Keratinocyte (primary cell): ENCODE data around the gene PCSK2. TPM values are rescaled to one million over a fixed set of nuclear protein-coding genes. Genes with fewer than 3 reads are reported as not detected.

Experiments used
- DNase-seq: peaks from one replicate; pipeline ENCODE4 v3.0.0-alpha.2; 2011; ENCODE audit warnings: low read depth, missing footprints, low spot score
- FAIRE-seq: peaks from 2 replicates; lab custom pipeline; 2011; peaks lifted over from hg19 to GRCh38; lab: Jason Lieb, UNC
- H2AFZ ChIP-seq: 2 replicates; pipeline ENCODE4 v1.6.0; 2012; ENCODE audit warnings: low read length, control low read depth, inconsistent platforms; ENCODE audit not compliant: control insufficient read depth
- H3K27ac ChIP-seq: 2 replicates; pipeline ENCODE4 v1.5.1; 2011; ENCODE audit warnings: low read length; ENCODE audit not compliant: control insufficient read depth, insufficient read depth
- H3K27me3 ChIP-seq: 3 replicates; pipeline ENCODE4 v1.6.0; 2011; ENCODE audit warnings: low read length; ENCODE audit not compliant: control insufficient read depth, insufficient read depth; ENCODE audit errors: extremely low read depth
- H3K36me3 ChIP-seq, 2 experiments: 2 replicates in 1 of 2; 3 replicates in 1 of 2; pipeline ENCODE4 v1.5.1; 2011; ENCODE audit warnings: low read length in 2 of 2, mild to moderate bottlenecking in 1 of 2; ENCODE audit not compliant: control insufficient read depth in 2 of 2, insufficient read depth in 2 of 2; ENCODE audit errors: extremely low read depth in 1 of 2
- H3K4me1 ChIP-seq: 3 replicates; pipeline ENCODE4 v1.5.1; 2011; ENCODE audit warnings: low read length; ENCODE audit not compliant: control insufficient read depth, insufficient read depth; ENCODE audit errors: extremely low read depth
- H3K4me2 ChIP-seq: 3 replicates; pipeline ENCODE4 v1.6.0; 2011; ENCODE audit warnings: low read depth, low read length; ENCODE audit not compliant: control insufficient read depth, insufficient read depth; ENCODE audit errors: extremely low read depth
- H3K4me3 ChIP-seq, 3 experiments: fragments of 200-600 bp in 1 of 3; sonication (generic) in 1 of 3; 2 replicates in 2 of 3; 3 replicates in 1 of 3; pipeline ENCODE4 v1.5.1; 2011 to 2016; ENCODE audit warnings: low read length in 3 of 3, mild to moderate bottlenecking in 3 of 3, control low read depth in 2 of 3, inconsistent platforms in 1 of 3, low read depth in 1 of 3, mixed read lengths in 1 of 3, mixed run types in 1 of 3, moderate library complexity in 1 of 3; ENCODE audit not compliant: control insufficient read depth in 2 of 3, insufficient read depth in 2 of 3; ENCODE audit errors: extremely low read depth in 1 of 3
- H3K79me2 ChIP-seq: 2 replicates; pipeline ENCODE4 v1.6.0; 2012; ENCODE audit warnings: low read length; ENCODE audit not compliant: control insufficient read depth, insufficient read depth
- H3K9ac ChIP-seq: 3 replicates; pipeline ENCODE4 v1.6.0; 2011; ENCODE audit warnings: low read length; ENCODE audit not compliant: control insufficient read depth, insufficient read depth; ENCODE audit errors: extremely low read depth
- H3K9me1 ChIP-seq: 3 replicates; pipeline ENCODE4 v1.6.0; 2011; ENCODE audit warnings: low read length; ENCODE audit not compliant: control insufficient read depth, insufficient read depth; ENCODE audit errors: extremely low read depth
- H3K9me3 ChIP-seq: 2 replicates; pipeline ENCODE4 v1.5.1; 2012; ENCODE audit warnings: low read depth, low read length; ENCODE audit not compliant: control insufficient read depth
- H4K20me1 ChIP-seq: 3 replicates; pipeline ENCODE4 v1.6.0; 2011; ENCODE audit warnings: low read length; ENCODE audit not compliant: control insufficient read depth, insufficient read depth; ENCODE audit errors: extremely low read depth
- CTCF ChIP-seq, 3 experiments: IDR thresholded peaks in 1 of 3; conservative IDR thresholded peaks in 1 of 3; optimal IDR thresholded peaks in 1 of 3; 2 replicates in 2 of 3; 3 replicates in 1 of 3; pipeline versions ENCODE3 to v1.5.1; 2011; ENCODE audit warnings: low read length in 3 of 3, mild to moderate bottlenecking in 3 of 3, moderate library complexity in 2 of 3, control low read depth in 1 of 3, inconsistent platforms in 1 of 3; ENCODE audit not compliant: insufficient read depth in 2 of 3; ENCODE audit errors: extremely low read depth in 1 of 3
- EZH2 ChIP-seq: IDR thresholded peaks from one replicate; pipeline ENCODE4 v1.6.1; 2012; ENCODE audit warnings: inconsistent platforms, mild to moderate bottlenecking, low read length, moderate library complexity
- dilution Hi-C: fragments of 300-500 bp; cut with MboI; formaldehyde crosslinking; loops from one replicate; pipeline ENCODE4 v1.7.0; 2020; ENCODE audit warnings: low sequenced_read_pairs; ENCODE audit not compliant: extremely low pct_ligation_motif_present
- polyA plus RNA-seq, 5 experiments: library from polyadenylated mRNA; depleted of rRNA in 3 of 5; stranded (reverse) in 3 of 5; stranded (forward) in 1 of 5; unstranded in 1 of 5; fragments of >200 nt; gene quantifications; 1 replicate in 1 of 5; 2 replicates in 3 of 5; 3 replicates in 1 of 5; pipeline versions ENCODE4 v1.2.1 to v1.2.3, GENCODE V29; 2011 to 2012; ENCODE audit warnings: missing spikeins in 2 of 5, low read depth in 1 of 5, low replicate concordance in 1 of 5

The PCSK2 gene
- polyA plus RNA-seq, 1 donor (not counting 4 experiments of a cell fraction or from before 2014, with no cell fraction given), result not detected

- H4K20me1 ChIP-seq, result no peaks in the 10 kb centered on the region
- no peaks in the 10 kb centered on the region for H3K4me1 ChIP-seq
- H3K9me1 ChIP-seq, result no peaks in the 10 kb centered on the region
- TF ChIP-seq EZH2 (no peak), CTCF (optimal IDR thresholded peaks at IDR 0.05 in 1 of 3, IDR thresholded peaks at IDR 0.05 in 1 of 3, conservative IDR thresholded peaks at IDR 0.05 in 1 of 3; ENCODE audit: extremely low read depth in 1 of 3, insufficient read depth in 2 of 3, low read length in 3 of 3) (no peak)
- no peak overlapping the region for H3K4me2 ChIP-seq
- no peaks in the 10 kb centered on the region for H3K9me3 ChIP-seq
- no peak overlapping the region for H2AFZ ChIP-seq
- no peaks in the 10 kb centered on the region for H3K79me2 ChIP-seq
- no peaks in the 10 kb centered on the region for H3K36me3 ChIP-seq
- dilution Hi-C loops, result no loop called here
- no peaks in the 10 kb centered on the region for H3K27me3 ChIP-seq
- no peak for DNase-seq
- H3K4me3 ChIP-seq, result no peak overlapping the region
- H3K9ac ChIP-seq, result no peak overlapping the region
- no peak for FAIRE-seq
- H3K27ac ChIP-seq, result no peak overlapping the region
Measured at GRCh38 chr20:17339000-17339399, 112.2 kb downstream of the PCSK2 start.

GRCh38 chr20:17343091-17343490 lies 116.3 kb downstream of the PCSK2 start:
- FAIRE-seq (no peak), DNase-seq (no peak)
- Histone ChIP-seq H3K4me3 (no peak overlapping the region), H3K9ac (no peak overlapping the region), H3K9me1 (no peaks in the 10 kb centered on the region), H3K27ac (no peak overlapping the region), H3K4me2 (no peak overlapping the region), H2AFZ (no peak overlapping the region), H3K79me2 (no peaks in the 10 kb centered on the region), H3K27me3 (no peaks in the 10 kb centered on the region), H3K9me3 (no peaks in the 10 kb centered on the region), H4K20me1 (no peaks in the 10 kb centered on the region), H3K4me1 (no peaks in the 10 kb centered on the region), H3K36me3 (no peaks in the 10 kb centered on the region)
- no peak for TF ChIP-seq EZH2
- TF ChIP-seq CTCF (optimal IDR thresholded peaks at IDR 0.05 in 1 of 3, IDR thresholded peaks at IDR 0.05 in 1 of 3, conservative IDR thresholded peaks at IDR 0.05 in 1 of 3; ENCODE audit: extremely low read depth in 1 of 3, insufficient read depth in 2 of 3, low read length in 3 of 3), result no peak
- dilution Hi-C loops, result no loop called here
